Panc1 (cell line): ENCODE results near the gene CDKL1.

Experiments used
- CTCF ChIP-seq: fragments of 450-650 bp; IDR thresholded peaks from 2 replicates; pipeline ENCODE4 v1.5.1; 2017; ENCODE audit warnings: mild to moderate bottlenecking
- POLR2AphosphoS5 ChIP-seq: IDR thresholded peaks from 2 replicates; pipeline ENCODE4 v1.6.1; 2012; ENCODE audit warnings: mild to moderate bottlenecking, low read depth, low read length, moderate library complexity

GRCh38 chr14:50299585-50299984 lies 97.1 kb downstream of the CDKL1 start:
- TF ChIP-seq CTCF (no peak), POLR2AphosphoS5 (no peak)
